ENCODE measurements around the gene CC2D2B.
"Not testable (repeated sequence)": the region's sequence is repeated elsewhere in the genome, so short reads cannot be mapped to it uniquely, and the experiment has no call there.

CC2D2B gene

GRCh38 chr10:96034625-96035024 is 126.8 kb downstream of the CC2D2B start:
- no peak for DNase-seq

GRCh38 chr10:96038476-96039387 is 131.0 kb downstream of the CC2D2B start:
- DNase-seq = no peak

GRCh38 chr10:96041146-96041545 is 133.4 kb downstream of the CC2D2B start:
- no peak for DNase-seq

GRCh38 chr10:96043033-96043892 is 135.5 kb downstream of the CC2D2B start, which contains the start of gene CCNJ:
CCNJ (plus strand) TSS chr10:96043583; CDS start chr10:96044394, 811 bp downstream.
- DNase-seq = peak; percentile 62

GRCh38 chr10:96043893-96044715 is 136.3 kb downstream of the CC2D2B start:
- DNase-seq = peak; percentile 6

- DNase-seq = no peak
Measured at GRCh38 chr10:96044736-96045135, 137.0 kb downstream of the CC2D2B start.

GRCh38 chr10:96046546-96046945 is 138.8 kb downstream of the CC2D2B start:
- DNase-seq = no peak

- DNase-seq = no peak
Measured at GRCh38 chr10:96047004-96047649, 139.4 kb downstream of the CC2D2B start.

GRCh38 chr10:96047925-96048324 is 140.2 kb downstream of the CC2D2B start:
- not testable (repeated sequence) for DNase-seq

- DNase-seq = no peak
Measured at GRCh38 chr10:96049340-96049739, 141.6 kb downstream of the CC2D2B start.

GRCh38 chr10:96053985-96054384 is 146.2 kb downstream of the CC2D2B start:
- DNase-seq = no peak

- DNase-seq = no peak
Measured at GRCh38 chr10:96056787-96057186, 149.0 kb downstream of the CC2D2B start.

- no peak for DNase-seq
Measured at GRCh38 chr10:96061232-96061631, 153.5 kb downstream of the CC2D2B start.

- DNase-seq = no peak
Measured at GRCh38 chr10:96072674-96073073, 164.9 kb downstream of the CC2D2B start.

- DNase-seq = no peak
Measured at GRCh38 chr10:96073722-96074121, 165.9 kb downstream of the CC2D2B start.

GRCh38 chr10:96074776-96075175 is 167.0 kb downstream of the CC2D2B start:
- no peak for DNase-seq

GRCh38 chr10:96075977-96076376 is 168.2 kb downstream of the CC2D2B start:
- no peak for DNase-seq

GRCh38 chr10:96077156-96077555 is 169.4 kb downstream of the CC2D2B start:
- no peak for DNase-seq

- no peak for DNase-seq
Measured at GRCh38 chr10:96082153-96082552, 174.4 kb downstream of the CC2D2B start.
